Nephron (organoid): ENCODE data around the gene TSEN54.

ENCODE experiments used
- H3K27ac Mint-ChIP-seq, 3 experiments: 2 replicates each; pipeline ENCODE4 v1.8.0; 2020; ENCODE audit warnings: mixed read lengths in 3 of 3, mild to moderate bottlenecking in 2 of 3, moderate library complexity in 1 of 3
- H3K27me3 Mint-ChIP-seq: 2 replicates; pipeline ENCODE4 v1.8.0; 2021; ENCODE audit warnings: low read depth, mild to moderate bottlenecking, moderate library complexity, mixed read lengths
- H3K36me3 Mint-ChIP-seq: 2 replicates; pipeline ENCODE4 v1.8.0; 2020; ENCODE audit warnings: low read depth, mixed read lengths
- H3K4me1 Mint-ChIP-seq: 2 replicates; pipeline ENCODE4 v1.8.0; 2020; ENCODE audit warnings: mixed read lengths
- H3K4me3 Mint-ChIP-seq, 3 experiments: 2 replicates each; pipeline ENCODE4 v1.8.0; 2020; ENCODE audit warnings: mild to moderate bottlenecking in 3 of 3, mixed read lengths in 3 of 3, moderate library complexity in 2 of 3
- H3K9me3 Mint-ChIP-seq: 2 replicates; pipeline ENCODE4 v1.8.0; 2020; ENCODE audit warnings: mixed read lengths
- TF ChIP-seq, protein P1 (sequence below), 3 experiments: fragments of 200-600 bp; sonication (generic); IDR thresholded peaks; one replicate each; pipeline ENCODE4 v1.5.0; 2021; ENCODE audit warnings: antibody characterized with exemption in 3 of 3; ENCODE audit not compliant: unreplicated experiment in 3 of 3

TSEN54 gene

DNA sequence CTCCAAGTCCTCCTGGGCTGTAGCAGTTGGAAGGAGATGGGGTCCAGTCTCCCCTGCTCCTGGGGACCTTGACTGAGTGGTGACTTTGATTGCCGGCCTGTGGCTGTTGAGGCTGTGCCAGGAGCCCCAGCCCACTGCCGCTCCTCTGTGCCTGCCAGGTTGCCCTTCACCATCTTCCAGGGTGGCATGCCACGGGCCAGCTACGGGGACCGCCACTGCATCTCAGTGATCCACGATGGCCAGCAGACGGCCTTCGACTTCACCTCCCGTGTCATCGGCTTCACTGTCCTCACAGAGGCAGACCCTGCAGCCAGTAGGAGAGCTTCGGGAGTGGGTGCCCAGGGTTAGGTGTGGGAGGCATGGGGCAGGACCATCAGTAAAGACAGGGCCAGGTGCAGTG, 47.9 kb downstream of the TSEN54 start:
- TF ChIP-seq, protein P1, sequence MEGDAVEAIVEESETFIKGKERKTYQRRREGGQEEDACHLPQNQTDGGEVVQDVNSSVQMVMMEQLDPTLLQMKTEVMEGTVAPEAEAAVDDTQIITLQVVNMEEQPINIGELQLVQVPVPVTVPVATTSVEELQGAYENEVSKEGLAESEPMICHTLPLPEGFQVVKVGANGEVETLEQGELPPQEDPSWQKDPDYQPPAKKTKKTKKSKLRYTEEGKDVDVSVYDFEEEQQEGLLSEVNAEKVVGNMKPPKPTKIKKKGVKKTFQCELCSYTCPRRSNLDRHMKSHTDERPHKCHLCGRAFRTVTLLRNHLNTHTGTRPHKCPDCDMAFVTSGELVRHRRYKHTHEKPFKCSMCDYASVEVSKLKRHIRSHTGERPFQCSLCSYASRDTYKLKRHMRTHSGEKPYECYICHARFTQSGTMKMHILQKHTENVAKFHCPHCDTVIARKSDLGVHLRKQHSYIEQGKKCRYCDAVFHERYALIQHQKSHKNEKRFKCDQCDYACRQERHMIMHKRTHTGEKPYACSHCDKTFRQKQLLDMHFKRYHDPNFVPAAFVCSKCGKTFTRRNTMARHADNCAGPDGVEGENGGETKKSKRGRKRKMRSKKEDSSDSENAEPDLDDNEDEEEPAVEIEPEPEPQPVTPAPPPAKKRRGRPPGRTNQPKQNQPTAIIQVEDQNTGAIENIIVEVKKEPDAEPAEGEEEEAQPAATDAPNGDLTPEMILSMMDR (IDR thresholded peaks at IDR 0.05; ENCODE audit: unreplicated experiment in 3 of 3), result no peak
- Mint-ChIP-seq H3K36me3 (peaks cover 5% of the 10 kb centered on the region), H3K27ac (no peak overlapping the region), H3K9me3 (no peaks in the 10 kb centered on the region), H3K27me3 (no peaks in the 10 kb centered on the region), H3K4me3 (no peak overlapping the region), H3K4me1 (peaks cover 5% of the 10 kb centered on the region)

DNA sequence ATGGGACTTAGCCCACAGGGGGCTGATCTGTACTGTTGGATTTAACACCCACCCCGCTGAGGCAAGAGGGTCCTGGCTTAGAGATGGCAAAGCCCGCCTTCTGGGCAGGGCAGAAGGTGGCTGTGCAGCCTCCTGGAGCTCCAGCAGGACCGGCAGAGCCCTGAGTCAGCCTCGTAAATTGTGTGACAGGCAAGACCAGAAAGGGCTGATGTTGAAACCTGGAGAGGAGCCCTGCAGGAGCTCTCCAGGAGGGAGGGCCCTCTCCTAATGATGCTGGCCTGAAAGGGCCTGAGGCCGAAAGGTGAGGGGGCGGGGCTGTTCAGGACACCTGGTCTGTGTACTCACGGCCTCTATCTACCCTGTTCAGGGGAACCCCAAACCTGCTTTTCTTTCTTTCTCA, 48.7 kb downstream of the TSEN54 start:
- H3K36me3 Mint-ChIP-seq, result peaks cover 5% of the 10 kb centered on the region
- no peaks in the 10 kb centered on the region for H3K27me3 Mint-ChIP-seq
- no peak overlapping the region for H3K27ac Mint-ChIP-seq
- peaks cover 5% of the 10 kb centered on the region for H3K4me1 Mint-ChIP-seq
- H3K9me3 Mint-ChIP-seq, result no peaks in the 10 kb centered on the region
- no peak overlapping the region for H3K4me3 Mint-ChIP-seq
- TF ChIP-seq, protein P1 (IDR thresholded peaks at IDR 0.05; ENCODE audit: unreplicated experiment in 3 of 3), result no peak

DNA sequence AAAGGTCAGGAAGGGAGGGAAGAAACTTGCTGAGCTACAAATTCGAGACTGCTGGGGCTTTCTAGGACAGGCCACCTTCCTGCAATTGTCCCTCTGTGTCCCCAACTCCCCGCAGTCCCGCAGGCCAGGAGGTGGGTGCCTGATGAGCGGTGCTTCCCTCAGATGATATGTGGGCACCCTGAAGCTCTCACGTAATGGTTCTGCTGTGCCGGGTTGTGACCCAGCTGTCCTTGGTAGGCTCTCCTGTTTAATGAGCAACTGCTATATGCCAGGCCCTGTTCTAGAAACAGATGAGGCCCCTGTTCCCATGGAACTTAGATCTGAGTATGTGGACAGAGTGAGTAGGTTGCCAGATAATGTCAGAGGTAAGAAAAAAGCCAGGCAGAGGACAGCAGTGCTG, 49.3 kb downstream of the TSEN54 start:
- H3K27me3 Mint-ChIP-seq, result no peaks in the 10 kb centered on the region
- H3K4me3 Mint-ChIP-seq, result no peak overlapping the region
- H3K4me1 Mint-ChIP-seq, result peaks cover 5% of the 10 kb centered on the region
- no peaks in the 10 kb centered on the region for H3K9me3 Mint-ChIP-seq
- H3K36me3 Mint-ChIP-seq, result peaks cover 5% of the 10 kb centered on the region
- no peak overlapping the region for H3K27ac Mint-ChIP-seq
- TF ChIP-seq, protein P1 (IDR thresholded peaks at IDR 0.05; ENCODE audit: unreplicated experiment in 3 of 3), result no peak

DNA sequence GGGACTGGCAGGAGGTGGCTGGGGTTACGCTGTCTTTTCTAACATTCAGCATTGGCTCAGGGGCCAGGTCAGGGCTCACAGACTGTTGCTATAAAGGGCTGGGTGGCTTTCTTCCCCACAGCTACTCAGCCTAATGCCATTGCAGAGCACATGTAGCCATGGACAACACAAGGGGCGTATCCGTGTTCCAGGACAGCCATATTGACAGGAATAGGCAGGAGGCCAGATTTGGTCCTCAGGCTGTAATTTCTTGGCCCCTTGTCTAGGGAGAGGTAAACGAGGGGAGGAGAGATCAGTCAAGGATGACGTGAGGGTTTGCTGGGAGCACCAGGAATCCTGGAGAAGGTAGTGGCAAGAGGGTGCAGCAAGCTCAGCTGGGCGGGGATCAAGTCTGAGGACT, 50.1 kb downstream of the TSEN54 start:
- H3K27me3 Mint-ChIP-seq, result no peaks in the 10 kb centered on the region

DNA sequence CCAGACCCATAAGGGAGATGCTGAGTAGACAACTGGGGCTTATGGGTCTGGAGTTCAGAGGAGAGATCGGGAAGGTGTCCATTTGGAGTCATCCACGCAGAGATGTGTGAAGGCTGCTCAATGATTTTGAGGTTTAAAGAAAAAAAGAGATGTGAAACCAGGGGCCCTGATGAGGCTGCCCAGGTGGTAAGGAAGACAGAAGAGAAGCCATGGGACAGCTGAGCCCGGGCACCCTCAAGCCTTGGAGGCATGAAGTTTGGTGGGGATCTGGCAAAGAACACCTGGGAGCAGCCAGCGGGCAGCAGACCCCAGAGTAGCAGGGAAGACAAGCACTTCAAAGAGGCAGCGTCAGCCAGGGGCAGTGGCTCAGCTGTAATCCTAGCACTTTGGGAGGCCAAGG, 50.5 kb downstream of the TSEN54 start:
- H3K36me3 Mint-ChIP-seq, result peaks cover 5% of the 10 kb centered on the region
- no peaks in the 10 kb centered on the region for H3K9me3 Mint-ChIP-seq
- peaks cover 5% of the 10 kb centered on the region for H3K4me1 Mint-ChIP-seq
- no peak overlapping the region for H3K27ac Mint-ChIP-seq
- TF ChIP-seq, protein P1 (IDR thresholded peaks at IDR 0.05; ENCODE audit: unreplicated experiment in 3 of 3), result no peak
- H3K27me3 Mint-ChIP-seq, result no peaks in the 10 kb centered on the region
- H3K4me3 Mint-ChIP-seq, result no peak overlapping the region

More for the DNA sequence above, 50.1 kb downstream of the TSEN54 start:
- TF ChIP-seq, protein P1 (IDR thresholded peaks at IDR 0.05; ENCODE audit: unreplicated experiment in 3 of 3), result no peak
- no peak overlapping the region for H3K27ac Mint-ChIP-seq
- no peak overlapping the region for H3K4me3 Mint-ChIP-seq
- H3K9me3 Mint-ChIP-seq, result no peaks in the 10 kb centered on the region
- peaks cover 5% of the 10 kb centered on the region for H3K4me1 Mint-ChIP-seq
- H3K36me3 Mint-ChIP-seq, result peaks cover 5% of the 10 kb centered on the region

DNA sequence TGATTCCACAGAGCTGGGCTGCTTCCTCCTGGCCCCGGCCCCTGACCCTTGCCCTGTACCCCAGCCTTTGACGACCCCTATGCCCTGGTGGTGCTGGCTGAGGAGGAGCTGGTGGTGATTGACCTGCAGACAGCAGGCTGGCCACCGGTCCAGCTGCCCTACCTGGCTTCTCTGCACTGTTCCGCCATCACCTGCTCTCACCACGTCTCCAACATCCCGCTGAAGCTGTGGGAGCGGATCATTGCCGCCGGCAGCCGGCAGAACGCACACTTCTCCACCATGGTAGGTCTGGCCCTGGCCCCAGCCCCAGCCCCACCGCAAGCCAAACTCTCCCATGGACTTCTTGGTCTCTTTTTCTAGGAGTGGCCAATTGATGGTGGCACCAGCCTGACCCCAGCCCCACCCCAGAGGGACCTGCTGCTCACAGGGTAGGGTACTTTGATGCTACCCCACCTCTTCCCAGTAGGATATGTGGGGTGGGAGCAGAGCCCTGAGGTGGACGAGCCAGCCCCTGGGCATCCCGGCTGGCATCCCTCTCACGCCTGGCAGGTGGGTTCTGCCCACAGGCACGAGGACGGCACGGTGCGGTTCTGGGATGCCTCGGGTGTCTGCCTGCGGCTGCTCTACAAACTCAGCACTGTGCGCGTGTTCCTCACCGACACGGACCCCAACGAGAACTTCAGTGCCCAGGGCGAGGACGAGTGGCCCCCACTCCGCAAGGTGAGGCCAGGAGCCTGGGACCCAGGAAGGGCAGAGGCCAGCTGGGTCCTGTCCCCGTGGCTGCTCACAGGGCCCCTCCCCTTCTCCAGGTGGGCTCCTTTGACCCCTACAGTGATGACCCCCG, 52.3 kb downstream of the TSEN54 start:
- no peak overlapping the region for H3K4me3 Mint-ChIP-seq
- H3K4me1 Mint-ChIP-seq, result peaks cover 5% of the 10 kb centered on the region
- H3K27ac Mint-ChIP-seq, result no peak overlapping the region
- TF ChIP-seq, protein P1 (IDR thresholded peaks at IDR 0.05; ENCODE audit: unreplicated experiment in 3 of 3), result no peak
- peaks cover 5% of the 10 kb centered on the region for H3K36me3 Mint-ChIP-seq
- no peaks in the 10 kb centered on the region for H3K9me3 Mint-ChIP-seq
- no peaks in the 10 kb centered on the region for H3K27me3 Mint-ChIP-seq
